ENCODE measurements around the gene EPB41L2. TPM values are rescaled to one million over a fixed set of nuclear protein-coding genes. Genes with fewer than 3 reads are reported as not detected.

Gene EPB41L2
- total RNA-seq, 1 experiment from 2014 or later: 22.5 TPM

GRCh38 chr6:130995783-130996447 is 67.1 kb downstream of the EPB41L2 start:
- Mint-ChIP-seq H3K36me3 (ENCODE audit: insufficient read depth, unreplicated experiment) (peaks cover 4% of the 10 kb centered on the region), H3K4me3 (ENCODE audit: unreplicated experiment) (no peak overlapping the region), H3K27ac (ENCODE audit: low read depth, unreplicated experiment) (no peak overlapping the region), H3K9me3 (ENCODE audit: unreplicated experiment) (no peaks in the 10 kb centered on the region), H3K27me3 (ENCODE audit: insufficient read depth, unreplicated experiment) (no peaks in the 10 kb centered on the region), H3K4me1 (ENCODE audit: insufficient read depth, unreplicated experiment) (no peaks in the 10 kb centered on the region)
- TF ChIP-seq CTCF (IDR thresholded peaks at IDR 0.05; ENCODE audit: unreplicated experiment): no peak
- intact Hi-C loops (cut with micrococcal nuclease): no loop called here
- ChIA-PET CTCF (interaction anchor here (0.6 kb wide), 1 partner anchor 18 kb away, joined by 3 read pairs; no protein-coding TSS in a partner anchor), POLR2A (interaction anchor here (0.6 kb wide), 1 partner anchor 9 kb away, joined by 4 read pairs; no protein-coding TSS in a partner anchor)
- no peak for DNase-seq (ENCODE audit: unreplicated experiment)
- BruUV-seq (replicated peaks): no TSS peak

- Mint-ChIP-seq H3K4me1 (ENCODE audit: insufficient read depth, unreplicated experiment) (no peaks in the 10 kb centered on the region), H3K4me3 (ENCODE audit: unreplicated experiment) (no peak overlapping the region), H3K9me3 (ENCODE audit: unreplicated experiment) (no peaks in the 10 kb centered on the region), H3K27me3 (ENCODE audit: insufficient read depth, unreplicated experiment) (no peaks in the 10 kb centered on the region), H3K27ac (ENCODE audit: low read depth, unreplicated experiment) (no peak overlapping the region), H3K36me3 (ENCODE audit: insufficient read depth, unreplicated experiment) (peaks cover 4% of the 10 kb centered on the region)
- ChIA-PET CTCF (no interaction called here), POLR2A (no interaction called here)
- no TSS peak for BruUV-seq (replicated peaks)
- intact Hi-C loops (cut with micrococcal nuclease): no loop called here
- DNase-seq (ENCODE audit: unreplicated experiment): no peak
- TF ChIP-seq CTCF (IDR thresholded peaks at IDR 0.05; ENCODE audit: unreplicated experiment): no peak
Observed at GRCh38 chr6:130994319-130995097, 68.5 kb downstream of the EPB41L2 start.

GRCh38 chr6:130993292-130993765 is 69.7 kb downstream of the EPB41L2 start:
- CTCF ChIA-PET: interaction anchor here (0.7 kb wide), 1 partner anchor 250 kb away, joined by 3 read pairs; no protein-coding TSS in a partner anchor

More at GRCh38 chr6:130993292-130993765, 69.7 kb downstream of the EPB41L2 start:
- no peaks in the 10 kb centered on the region for H3K9me3 Mint-ChIP-seq (ENCODE audit: unreplicated experiment)
- POLR2A ChIA-PET: no interaction called here
- no peak overlapping the region for H3K27ac Mint-ChIP-seq (ENCODE audit: low read depth, unreplicated experiment)
- no TSS peak for BruUV-seq (replicated peaks)
- no peaks in the 10 kb centered on the region for H3K27me3 Mint-ChIP-seq (ENCODE audit: insufficient read depth, unreplicated experiment)
- H3K4me3 Mint-ChIP-seq (ENCODE audit: unreplicated experiment): no peak overlapping the region
- H3K4me1 Mint-ChIP-seq (ENCODE audit: insufficient read depth, unreplicated experiment): no peaks in the 10 kb centered on the region
- intact Hi-C loops (cut with micrococcal nuclease): no loop called here
- H3K36me3 Mint-ChIP-seq (ENCODE audit: insufficient read depth, unreplicated experiment): peaks cover 4% of the 10 kb centered on the region
- DNase-seq (ENCODE audit: unreplicated experiment): no peak
- TF ChIP-seq CTCF (IDR thresholded peaks at IDR 0.05; ENCODE audit: unreplicated experiment): no peak
